Measurements from ENCODE around the gene TRIP13.

DNA sequence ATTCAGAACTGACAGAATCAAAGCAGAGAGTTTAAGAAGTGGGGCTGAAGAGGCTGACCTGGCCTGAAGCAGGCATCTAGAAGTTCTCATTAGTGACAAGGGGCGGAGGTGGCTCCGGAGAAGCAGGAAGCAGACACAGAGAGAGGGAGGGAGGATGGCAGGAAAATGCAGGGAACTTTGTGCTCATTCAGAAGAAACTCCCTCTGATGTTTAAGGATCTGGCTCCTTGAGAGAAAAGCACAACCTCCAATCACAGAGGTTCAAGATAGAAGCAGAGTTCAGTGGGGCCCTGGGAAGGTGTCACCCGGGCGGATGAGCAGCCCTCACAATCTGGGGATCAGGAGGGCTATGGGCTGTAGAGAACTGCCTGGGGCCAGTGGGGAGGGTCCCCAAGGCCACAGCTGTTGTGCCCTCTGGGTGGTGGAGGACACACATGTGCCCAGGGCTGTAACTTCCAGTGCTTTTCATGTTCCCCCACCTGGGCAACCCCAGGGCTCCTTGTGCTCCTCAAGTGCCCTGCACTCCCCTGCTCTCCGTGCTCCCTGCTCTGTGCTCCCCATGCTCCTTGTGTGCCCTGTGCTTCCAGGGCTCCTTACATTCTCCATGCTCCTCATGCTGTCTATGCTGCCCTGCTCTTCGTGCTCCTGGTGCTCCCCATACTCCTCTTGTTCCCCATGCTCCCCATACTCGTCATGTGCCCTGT, 51.4 kb downstream of the TRIP13 start:
- no peak for TF ChIP-seq CTCF (IDR thresholded peaks at IDR 0.05)
- no peak for TF ChIP-seq POLR2A (IDR thresholded peaks at IDR 0.05)

Data from right lobe of liver (tissue), 4 donors.